ENCODE results near the gene DSCAML1.

DSCAML1 gene

DNA sequence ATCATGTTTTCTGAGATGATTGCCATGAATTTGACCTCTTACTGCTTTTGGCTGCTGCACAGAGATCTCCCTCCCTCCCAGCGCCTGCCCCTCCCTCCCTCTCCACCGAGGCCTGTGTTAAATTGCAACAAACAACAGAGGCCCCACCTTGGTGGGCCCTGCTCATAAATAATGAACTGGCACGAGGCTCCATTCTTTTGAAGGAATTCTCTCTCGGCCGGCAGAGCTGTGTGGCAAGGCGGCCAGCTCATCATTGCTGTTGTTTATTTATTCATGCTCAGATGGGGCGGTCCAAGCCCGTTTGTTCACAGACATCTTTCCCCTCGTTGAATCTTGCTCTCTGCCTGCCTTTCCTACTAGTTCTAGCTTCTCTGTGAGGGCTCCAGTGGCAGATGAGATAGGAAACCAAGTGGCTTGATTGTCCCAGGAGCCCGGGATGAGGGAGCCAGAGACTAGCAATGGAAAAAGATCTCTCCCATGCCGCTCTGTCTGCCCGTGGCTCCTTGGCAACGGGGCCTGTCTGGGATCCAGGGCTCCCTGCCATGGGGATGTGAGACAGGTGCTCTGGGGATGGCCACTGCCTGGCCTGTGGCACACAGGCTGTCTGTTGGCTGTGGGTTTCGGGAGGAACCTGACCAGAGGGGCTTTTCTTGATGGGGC is 192.6 kb downstream of the DSCAML1 start:
- no peak for DNase-seq

DNA sequence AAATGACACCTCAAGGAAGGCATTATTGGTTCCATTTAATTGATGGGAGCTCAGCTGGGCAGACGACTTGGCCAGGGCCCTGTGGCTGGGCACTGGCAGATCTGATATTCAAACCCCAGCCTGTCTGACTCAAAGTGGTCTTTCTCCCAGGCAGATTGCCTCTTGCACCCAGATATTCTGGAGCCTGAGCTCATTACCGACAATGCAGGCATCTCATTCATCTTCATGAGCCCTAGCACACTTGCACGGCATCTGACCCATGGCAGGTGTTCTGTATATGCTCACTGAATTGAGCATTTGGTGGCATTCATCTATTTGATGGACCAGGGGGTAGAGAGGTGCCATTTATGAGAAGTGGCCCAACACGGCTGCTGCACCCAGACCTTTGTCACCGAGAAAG is 193.1 kb downstream of the DSCAML1 start:
- no peak for DNase-seq

DNA sequence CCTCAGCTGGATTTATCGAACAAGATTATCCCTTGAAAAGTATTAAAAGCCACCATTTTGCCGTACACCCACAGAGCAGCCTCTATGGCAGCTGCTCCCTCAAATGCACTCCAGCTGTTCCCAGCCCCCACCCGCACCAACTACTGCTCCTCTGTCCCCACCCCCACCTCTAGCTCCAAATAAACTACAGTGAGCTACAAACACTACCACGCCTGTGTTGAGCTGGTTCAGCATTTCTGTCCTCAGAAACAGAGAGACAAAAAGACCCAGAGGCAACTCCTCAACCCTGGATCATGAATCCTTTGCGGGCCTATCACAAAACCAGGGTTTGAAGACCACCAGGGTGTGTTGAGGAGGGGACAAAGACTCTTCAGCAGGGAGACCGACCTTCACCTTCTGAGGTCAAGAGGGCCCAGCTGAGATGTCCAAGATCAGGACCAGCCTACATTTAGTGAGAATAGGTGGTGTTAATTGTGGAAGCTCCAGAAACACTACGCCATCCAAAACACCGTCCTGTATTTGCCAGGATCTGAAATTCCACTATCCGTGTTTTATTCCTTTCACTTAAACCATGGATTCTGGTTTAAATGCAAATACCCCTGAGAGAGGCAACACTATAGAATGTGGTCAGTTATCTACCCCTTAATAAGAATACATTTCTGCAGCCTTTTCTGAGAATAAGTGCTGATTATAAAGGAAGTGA is 195.9 kb downstream of the DSCAML1 start:
- no peak for DNase-seq

DNA sequence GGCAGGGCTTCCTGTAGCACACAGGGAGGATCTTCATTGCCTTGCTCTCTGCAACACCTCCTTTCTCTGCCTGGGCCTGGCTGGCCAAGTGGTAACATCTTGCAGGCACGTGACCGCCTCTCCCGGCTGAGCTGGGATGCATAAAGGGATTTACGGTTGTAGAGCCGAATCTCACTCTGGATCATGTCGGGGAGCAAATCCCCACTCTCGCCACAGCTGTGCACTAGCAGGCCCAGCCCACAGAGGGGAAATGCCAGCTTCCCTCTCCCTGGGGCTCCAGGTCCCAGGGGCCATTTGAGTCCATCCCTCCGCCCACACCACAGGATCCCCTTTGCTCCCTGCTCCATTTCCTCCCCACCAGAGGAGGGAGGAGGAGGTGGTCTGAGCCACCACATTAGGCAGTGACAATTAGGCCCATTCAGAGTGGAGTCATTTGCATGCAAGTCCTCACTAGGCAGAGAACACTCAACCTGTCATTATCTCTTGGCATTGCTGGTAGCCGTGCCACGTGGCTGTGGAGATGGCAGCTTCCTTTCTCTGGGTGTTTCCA is 196.7 kb downstream of the DSCAML1 start:
- DNase-seq, result no peak

DNA sequence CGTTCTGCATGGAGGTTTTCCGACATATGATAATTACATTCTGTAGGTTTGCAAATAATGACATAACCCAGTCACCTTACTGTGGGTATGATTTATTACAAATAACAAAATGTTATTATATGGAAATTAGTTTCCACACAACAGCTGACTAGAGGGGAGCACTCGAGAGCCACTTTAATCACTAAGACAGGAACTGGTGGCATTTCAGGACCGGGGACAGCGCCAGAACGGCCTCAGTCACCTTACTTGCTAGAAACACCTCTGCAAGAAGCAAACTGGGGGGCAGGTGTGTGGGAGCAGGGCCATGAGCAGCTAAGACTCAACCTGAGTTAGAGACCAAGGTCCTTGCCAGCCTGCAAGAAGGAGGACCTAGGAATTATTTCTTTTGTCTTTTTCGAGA is 199.9 kb downstream of the DSCAML1 start:
- DNase-seq, result peak; percentile 22

DNA sequence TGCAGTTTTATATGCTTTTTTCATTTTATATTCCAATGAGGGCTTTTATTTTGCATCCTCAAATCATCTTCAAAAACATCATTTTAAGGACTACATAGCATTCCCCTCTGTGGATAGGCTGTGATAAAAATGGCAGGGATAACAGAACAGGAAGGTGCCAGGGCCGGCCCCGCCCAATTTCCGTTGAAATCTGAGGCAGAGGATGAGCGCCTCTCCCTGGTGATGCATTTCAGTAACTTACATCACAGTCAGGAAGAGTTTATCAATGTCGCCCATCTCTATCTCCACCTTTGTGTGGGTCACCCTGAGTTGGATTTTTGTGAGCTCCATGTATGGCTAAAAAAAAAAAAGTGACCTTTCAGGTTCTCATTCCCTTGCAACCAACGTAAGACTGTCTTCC is 201.6 kb downstream of the DSCAML1 start:
- no peak for DNase-seq

DNA sequence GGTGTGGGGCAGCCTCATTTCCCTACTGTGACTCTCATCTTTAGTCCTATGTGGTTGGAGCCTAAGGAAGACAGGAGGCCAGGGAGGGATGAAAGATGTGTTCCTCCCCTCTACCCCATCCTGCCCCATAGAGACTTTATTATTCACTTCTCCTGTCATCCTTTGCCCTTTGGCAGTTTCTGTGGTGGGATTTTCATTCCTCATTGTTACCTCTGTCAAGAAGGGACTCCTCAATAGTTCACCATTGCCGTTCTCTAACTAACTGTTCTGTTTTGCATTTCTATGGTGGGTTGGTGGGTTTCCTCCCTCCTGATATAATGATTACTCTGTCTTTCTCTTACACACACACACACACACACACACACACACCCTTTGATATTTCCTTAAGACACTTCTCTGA is 202.3 kb downstream of the DSCAML1 start:
- no peak for DNase-seq

DNA sequence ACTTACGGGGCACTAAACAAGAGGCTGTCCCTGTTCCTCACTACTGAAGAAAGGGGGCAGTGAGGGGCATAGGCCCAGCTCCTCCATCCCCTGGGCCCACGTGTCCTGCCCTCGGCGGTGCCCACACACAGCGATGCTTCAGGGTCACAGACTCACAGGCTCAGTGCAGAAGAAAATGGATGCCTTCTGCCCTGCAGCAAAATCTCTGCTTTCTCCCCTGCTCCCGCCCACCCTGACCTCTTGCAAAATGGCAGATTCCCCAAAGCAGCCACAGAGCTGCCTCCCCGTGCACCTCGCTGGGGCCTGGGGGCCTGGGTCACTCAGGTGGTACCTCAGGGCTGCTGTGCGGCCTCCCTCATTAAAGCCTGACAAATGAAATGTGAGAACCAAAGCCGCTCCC is 204.0 kb downstream of the DSCAML1 start:
- DNase-seq, result no peak

DNA sequence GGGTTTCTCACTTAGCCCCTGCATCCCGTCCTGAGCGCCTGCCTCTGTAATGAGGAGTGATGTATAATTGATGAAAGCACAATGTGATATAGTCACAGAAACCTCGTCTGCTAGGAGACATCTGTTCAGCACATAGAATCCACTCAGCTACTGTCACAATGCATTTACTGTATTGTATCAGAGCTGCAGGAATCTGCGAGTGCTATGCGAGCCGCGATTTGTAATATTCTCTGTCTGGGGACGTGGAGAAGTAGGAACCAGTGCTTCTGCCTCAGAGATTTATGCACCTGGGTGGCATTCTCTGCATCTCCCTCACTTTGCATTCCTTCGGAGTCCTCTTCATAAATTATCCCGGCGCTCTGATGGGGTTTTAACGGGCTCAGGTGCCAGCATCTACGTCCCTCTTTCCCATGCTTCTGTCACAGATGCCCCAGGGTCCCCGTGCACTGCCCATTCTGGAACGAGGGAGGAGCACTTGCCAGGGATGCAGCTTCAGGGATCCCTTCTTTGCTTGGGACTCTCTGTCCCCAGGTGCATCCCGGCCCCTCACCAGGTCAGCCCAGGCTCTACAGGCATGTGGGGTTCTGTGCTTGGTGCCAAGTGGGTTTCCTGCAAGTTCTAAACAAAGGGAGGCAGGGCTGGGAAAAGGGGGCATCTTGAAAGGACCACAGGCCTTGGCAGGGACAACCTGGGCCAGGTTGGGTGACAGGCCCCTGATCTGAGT is 205.5 kb downstream of the DSCAML1 start:
- no peak for DNase-seq

DNA sequence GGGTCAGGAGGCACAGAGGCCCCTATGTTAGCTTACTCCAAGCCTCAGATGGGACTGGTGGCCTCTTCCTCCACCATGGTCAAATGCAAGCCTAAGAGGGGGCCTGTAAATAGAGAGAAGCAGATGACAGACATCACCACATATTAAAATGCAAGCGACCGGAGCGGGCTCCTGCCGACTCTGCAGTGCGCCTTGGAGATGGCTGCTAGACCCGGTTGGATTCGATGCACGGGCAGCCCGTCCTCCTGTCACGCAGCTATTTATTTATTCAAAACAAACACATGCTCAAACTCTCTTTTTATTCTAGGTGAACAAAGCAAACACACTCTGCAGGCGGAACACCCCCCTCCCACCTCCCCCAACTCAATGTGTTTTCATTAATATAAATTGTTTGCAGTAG is 208.0 kb downstream of the DSCAML1 start:
- DNase-seq, result no peak

DNA sequence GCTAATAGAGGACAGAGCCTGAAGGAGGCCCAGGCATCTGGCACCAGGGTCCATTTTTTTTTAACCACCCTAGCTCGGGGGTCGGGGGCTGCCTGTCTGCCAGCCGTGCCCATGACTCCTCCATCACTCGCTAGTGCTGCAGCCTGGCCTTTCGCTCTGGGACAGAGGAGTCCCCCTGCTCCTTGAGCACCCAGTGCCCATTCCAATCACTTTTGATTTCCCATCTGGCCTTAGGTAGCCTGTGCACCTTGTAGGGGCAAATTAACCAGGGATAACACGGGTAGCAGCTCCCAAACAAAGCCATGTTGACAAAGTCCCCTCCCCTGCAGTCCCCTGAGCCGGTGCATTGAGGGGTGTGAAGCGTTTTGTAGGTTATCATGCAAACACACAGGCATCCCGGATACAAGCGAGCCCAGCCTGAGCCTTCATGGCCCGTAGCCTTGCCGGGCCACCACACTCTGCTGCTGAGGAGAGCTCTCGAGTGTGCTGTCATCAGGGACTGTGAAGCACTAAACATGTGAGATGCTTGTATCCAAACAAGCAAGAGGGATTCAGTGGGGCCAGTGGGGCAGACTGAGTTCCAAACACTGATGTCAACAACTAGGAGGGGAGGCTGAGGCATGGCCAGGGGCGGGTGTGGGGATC is 208.7 kb downstream of the DSCAML1 start:
- DNase-seq, result no peak

DNA sequence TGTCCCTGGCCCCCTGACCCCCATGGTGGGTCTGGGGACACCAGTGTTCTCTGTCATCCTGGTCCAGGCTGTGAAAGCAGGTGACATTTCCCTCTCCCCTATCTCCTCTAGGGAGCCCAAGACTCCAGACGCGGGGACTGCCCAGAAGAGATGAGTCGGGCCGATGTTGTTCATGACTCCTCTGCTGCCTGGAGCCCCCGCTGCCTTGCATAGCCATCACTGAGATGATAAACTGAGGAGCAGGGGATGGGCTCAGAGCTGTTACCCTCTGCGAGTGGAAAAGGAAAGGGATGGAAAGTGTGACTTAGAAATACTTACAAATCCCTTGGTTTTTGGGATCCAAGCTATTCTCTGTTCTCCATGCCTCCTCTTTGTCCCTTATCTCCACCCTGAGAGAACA is 209.6 kb downstream of the DSCAML1 start:
- no peak for DNase-seq

DNA sequence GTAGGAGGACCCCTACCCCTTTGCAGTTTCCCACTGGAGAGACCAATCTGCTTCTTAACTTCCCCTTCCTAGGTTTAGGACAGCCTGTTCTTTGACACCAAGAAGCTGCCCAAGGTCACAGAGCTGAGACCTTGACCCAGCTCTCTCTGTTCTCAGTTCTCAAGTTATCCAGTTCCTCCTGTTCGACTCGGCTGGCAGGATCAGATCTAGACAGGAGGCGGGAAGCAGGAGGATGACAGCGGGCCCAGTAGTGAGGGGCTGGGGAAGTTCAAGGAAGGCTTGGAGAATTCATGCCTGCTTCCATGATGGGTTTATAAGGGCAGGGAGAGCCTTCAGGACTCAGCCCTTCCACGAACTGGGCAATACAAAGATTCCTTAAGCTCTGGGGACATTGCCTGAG is 210.6 kb downstream of the DSCAML1 start:
- DNase-seq, result no peak

DNA sequence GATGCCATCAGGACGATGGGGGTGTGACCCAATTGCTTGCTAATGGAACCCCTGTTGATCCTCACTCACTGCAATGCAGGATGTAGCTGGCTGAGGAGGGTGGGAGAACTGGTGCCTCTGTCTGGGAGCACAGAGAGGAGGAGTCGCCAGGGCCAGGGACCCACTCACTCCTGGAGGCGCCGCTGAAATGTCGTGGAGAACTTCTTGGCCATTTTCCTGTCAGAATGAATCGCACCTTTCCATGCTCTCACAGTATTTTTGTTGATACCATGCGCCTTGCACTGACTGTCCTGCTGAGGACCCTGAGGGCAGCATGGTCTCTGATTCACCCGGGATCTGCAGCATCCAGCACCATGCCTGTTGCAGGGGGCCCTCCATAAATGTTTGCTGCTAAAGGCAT is 211.4 kb downstream of the DSCAML1 start:
- no peak for DNase-seq

DNA sequence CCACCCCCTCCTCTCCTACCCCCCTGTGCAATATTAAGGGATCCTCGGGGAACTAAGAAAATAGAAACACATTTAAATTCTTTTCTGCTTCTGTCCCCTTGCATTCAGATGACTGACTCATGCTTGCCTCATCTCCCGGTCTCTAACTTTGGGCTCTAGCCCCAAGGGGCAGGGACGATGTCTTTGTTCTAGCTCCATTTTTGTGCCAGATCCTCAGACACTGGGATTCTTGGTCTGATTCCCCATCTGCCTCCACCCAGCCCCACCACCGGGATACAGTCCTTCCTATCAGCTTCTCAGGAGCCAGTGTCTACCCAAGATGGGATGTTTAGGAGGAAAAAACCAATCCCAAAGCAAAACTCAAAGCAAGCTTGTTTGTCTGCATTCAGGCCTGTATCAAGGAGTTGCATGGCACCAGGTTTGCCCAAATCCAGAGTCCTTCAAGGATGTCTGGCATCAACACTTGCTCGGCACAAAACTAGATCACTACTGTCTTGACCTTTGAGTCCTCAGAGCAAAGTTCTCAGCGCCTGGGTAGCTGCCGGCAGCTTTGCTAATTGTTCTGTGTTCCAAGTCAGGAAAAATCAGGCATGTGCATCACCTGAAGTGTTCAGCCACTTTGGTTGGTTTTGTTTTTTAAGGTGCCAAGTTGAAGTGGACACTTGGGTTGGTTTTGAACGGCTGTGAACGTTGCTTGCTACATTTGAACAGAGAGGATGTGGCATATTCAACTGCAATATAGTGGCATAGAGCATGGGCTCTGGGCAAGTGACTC is 212.8 kb downstream of the DSCAML1 start:
- no peak for DNase-seq

DNA sequence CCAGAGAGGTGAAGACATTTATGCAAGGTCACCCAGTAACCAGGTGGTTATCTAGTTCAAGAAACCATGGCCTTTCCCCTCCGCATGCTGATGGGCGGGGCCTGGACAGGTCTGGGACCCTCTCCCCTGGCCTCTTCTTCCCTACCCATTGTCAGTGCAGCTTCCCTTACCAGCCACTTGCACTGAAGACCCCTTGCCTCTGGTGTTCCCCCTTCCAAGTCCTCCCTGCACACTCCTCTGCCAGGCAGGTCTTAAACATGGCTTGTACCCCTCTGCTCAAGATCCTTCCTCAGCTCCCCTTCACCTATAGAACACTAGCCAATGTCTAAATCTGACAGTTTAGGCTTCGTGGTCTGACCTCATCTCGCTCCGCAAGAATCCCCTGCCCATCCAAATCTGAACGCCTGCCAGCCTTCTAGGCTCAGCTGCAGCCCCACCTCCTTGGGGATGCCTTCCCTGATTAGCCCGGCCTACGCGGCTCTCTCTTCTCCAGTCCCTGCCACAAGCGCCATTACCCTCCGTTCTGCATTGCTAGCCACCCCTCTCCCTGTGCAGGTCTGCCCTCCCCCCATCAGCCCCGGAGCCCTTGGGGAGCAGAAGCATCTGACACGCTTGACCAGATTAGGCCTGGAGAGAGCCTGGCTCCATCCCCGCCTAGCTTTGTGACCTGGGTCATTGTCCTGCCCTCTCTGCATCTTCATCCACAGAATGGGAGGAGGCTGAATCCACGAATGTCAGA is 213.8 kb downstream of the DSCAML1 start:
- DNase-seq, result no peak

DNA sequence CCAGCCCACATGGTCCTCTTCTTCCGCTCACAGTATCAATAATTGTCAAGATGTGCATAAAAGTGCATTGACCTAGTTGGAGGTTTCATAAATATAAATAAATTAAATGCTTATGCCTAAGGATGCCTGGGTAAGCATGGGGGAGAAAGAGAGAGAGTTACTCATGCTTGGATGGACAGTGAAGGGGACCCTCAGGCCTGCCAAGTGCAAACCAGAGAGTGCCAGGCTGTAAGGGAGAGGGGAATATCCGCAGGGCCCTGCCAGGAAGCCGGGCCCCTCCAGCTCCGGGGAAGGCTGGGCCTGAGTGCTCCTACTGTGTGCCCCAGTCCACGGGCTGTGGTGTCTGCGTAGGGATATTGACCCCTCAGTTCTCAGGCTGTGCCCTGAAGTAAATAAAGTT is 214.6 kb downstream of the DSCAML1 start:
- DNase-seq, result no peak

DNA sequence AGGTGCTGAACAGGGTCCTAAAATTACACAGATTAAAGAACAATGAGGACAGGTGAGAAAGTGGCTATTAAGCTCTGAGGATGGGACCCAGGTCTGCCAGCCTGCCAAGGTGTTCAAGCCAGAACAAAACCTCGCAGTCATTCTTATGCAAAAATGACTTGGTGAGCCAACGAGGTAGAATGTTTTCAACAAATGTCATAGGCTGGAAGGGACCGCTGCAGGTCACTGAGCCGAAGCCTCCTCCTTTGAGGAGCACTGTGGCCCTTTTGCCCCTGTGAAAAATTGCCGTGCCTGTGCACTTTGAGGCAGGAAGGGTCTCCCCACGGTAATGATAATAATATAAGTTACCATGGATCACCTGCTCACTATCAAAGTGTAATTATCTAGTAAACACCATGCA is 216.2 kb downstream of the DSCAML1 start:
- DNase-seq, result no peak

DNA sequence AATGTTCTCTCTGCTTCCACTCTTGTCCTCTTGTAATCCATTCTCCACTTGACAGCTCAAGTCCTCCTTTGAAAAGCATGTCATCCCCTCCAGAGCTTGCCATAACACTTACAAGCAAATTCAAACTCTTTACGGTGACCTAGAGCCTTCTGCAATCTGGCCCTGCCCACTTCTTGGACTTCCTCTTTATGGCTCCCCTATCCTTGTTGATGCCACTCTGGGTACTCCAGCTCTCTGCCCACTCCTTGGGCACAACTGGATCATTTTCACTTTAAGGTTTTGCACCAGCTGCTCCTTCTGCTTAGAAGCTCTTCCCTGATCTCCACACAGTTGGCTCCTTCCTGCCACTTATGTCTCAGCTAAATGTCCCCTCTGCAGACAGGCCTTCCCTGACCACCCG is 217.9 kb downstream of the DSCAML1 start:
- DNase-seq, result no peak

DNA sequence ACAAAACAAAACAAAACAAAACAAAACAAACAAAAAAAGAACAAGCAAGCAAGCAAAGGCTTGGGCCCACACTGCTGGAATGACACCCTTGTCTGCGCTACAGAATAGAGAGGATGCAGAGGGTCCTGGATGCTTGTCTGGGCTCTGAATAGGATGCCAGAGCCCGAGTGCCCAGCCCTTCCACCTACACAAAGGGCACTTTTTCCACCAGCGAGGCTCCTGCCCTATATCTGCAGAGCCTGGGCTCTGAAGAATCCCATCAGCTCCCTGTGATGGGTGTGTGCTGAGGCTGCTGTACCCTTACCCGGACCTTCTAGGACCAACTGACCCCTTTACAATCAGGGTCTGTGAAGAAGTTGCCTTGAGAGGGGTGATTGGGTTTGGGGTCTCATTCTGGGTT is 221.2 kb downstream of the DSCAML1 start:
- DNase-seq, result no peak

DNA sequence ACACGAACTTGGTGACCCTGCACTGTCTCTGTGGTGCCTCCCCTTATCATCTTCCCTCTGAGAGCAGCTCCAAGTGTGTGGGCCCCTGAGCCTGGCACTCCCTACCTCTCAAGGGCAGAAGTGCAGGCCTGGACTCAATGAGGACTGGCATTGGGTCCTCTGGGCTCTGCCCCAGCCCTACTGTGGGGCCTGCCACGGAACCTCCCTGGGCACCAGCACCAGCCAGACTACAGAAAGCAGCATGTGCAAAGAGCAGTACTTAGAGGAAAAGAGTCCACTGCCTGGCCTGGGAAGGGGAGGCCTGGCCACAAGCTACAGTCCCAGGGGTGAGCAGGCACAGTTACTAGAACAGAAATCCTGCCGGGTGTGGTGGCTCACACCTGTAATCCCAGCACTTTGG is 222.5 kb downstream of the DSCAML1 start:
- no peak for DNase-seq

DNA sequence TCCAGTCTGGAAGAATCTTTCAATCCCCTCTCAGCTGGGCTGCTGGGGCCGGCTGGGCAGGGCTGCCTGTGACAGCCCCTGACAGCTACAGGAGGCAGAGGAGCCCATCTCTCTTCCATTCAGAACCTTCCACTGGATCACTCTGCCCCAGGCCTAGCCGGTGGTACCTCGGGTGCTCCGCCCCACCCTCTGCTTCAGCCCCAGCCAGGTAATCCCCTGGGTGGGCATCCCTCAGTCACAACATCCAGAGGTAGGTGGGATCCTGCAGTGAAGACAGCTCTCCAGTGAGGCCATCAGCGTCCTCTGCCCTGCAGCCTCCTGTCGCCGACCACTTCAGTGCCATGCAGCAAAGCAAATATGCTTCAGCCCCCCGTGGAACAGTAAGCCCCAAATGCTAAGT is 223.7 kb downstream of the DSCAML1 start:
- DNase-seq, result no peak
